H9 (cell line): ENCODE measurements around the gene CFAP410. TPM values are rescaled to one million over a fixed set of nuclear protein-coding genes. Genes with fewer than 3 reads are reported as not detected.

Source experiments
- DNase-seq: peaks from one replicate; pipeline ENCODE4 v3.0.0-alpha.2; 2017
- H2AFZ ChIP-seq: one replicate; pipeline ENCODE4 v1.6.1; 2013; ENCODE audit warnings: mild to moderate bottlenecking, low read length, control low read depth, moderate library complexity
- H2AK5ac ChIP-seq: 2 replicates; pipeline ENCODE4 v1.6.1; 2013; ENCODE audit warnings: low read length, control low read depth, mixed read lengths; ENCODE audit not compliant: insufficient read length
- H2BK120ac ChIP-seq: one replicate; pipeline ENCODE4 v1.6.1; 2013; ENCODE audit warnings: low read depth, mild to moderate bottlenecking, low read length, control low read depth, inconsistent platforms; ENCODE audit not compliant: poor library complexity, severe bottlenecking
- H2BK12ac ChIP-seq: 2 replicates; pipeline ENCODE4 v1.6.1; 2013; ENCODE audit warnings: low read length, control low read depth, mixed read lengths, low read depth; ENCODE audit not compliant: insufficient read length
- H2BK15ac ChIP-seq: 2 replicates; pipeline ENCODE4 v1.6.1; 2013; ENCODE audit warnings: low read depth, low read length, control low read depth
- H2BK20ac ChIP-seq: one replicate; pipeline ENCODE4 v1.6.1; 2013; ENCODE audit warnings: low read depth, mild to moderate bottlenecking, low read length, control low read depth, inconsistent platforms; ENCODE audit not compliant: poor library complexity, severe bottlenecking
- H2BK5ac ChIP-seq: 2 replicates; pipeline ENCODE4 v1.6.1; 2013; ENCODE audit warnings: low read length, control low read depth, mixed read lengths; ENCODE audit not compliant: insufficient read length
- H3K14ac ChIP-seq: 2 replicates; pipeline ENCODE4 v1.6.1; 2013; ENCODE audit warnings: low read length, control low read depth; ENCODE audit not compliant: insufficient read depth
- H3K18ac ChIP-seq: 2 replicates; pipeline ENCODE4 v1.6.1; 2013; ENCODE audit warnings: low read depth, mild to moderate bottlenecking, mixed read lengths, low read length, control low read depth; ENCODE audit not compliant: insufficient read length
- H3K23ac ChIP-seq: 2 replicates; pipeline ENCODE4 v1.6.1; 2013; ENCODE audit warnings: low read length, control low read depth, mixed read lengths, low read depth; ENCODE audit not compliant: insufficient read length
- H3K23me2 ChIP-seq: 2 replicates; pipeline ENCODE4 v1.6.1; 2013; ENCODE audit warnings: low read depth, mild to moderate bottlenecking, mixed read lengths, low read length, control low read depth; ENCODE audit not compliant: insufficient read length, poor library complexity, severe bottlenecking
- H3K27ac ChIP-seq: 2 replicates; pipeline ENCODE4 v1.5.1; 2013; ENCODE audit warnings: low read length, control low read depth, mixed read lengths, low read depth; ENCODE audit not compliant: insufficient read length
- H3K27me3 ChIP-seq: 2 replicates; pipeline ENCODE4 v1.6.1; 2013; ENCODE audit warnings: low read length, control low read depth, inconsistent platforms; ENCODE audit not compliant: insufficient read depth
- H3K4ac ChIP-seq: 2 replicates; pipeline ENCODE4 v1.6.1; 2013; ENCODE audit warnings: low read depth, mild to moderate bottlenecking, control low read depth, inconsistent platforms, low read length, moderate library complexity
- H3K4me1 ChIP-seq: 2 replicates; pipeline ENCODE4 v1.6.1; 2013; ENCODE audit warnings: low read length, control low read depth, inconsistent platforms; ENCODE audit not compliant: insufficient read depth
- H3K4me2 ChIP-seq: 2 replicates; pipeline ENCODE4 v1.6.1; 2013; ENCODE audit warnings: low read length, control low read depth, mixed read lengths; ENCODE audit not compliant: insufficient read length, insufficient read depth
- H3K56ac ChIP-seq: 2 replicates; pipeline ENCODE4 v1.6.1; 2013; ENCODE audit warnings: low read depth, mild to moderate bottlenecking, mixed read lengths, low read length, control low read depth; ENCODE audit not compliant: insufficient read length
- H3K79me1 ChIP-seq: 2 replicates; pipeline ENCODE4 v1.6.1; 2013; ENCODE audit warnings: low read depth, mild to moderate bottlenecking, moderate library complexity, low read length, control low read depth, inconsistent platforms; ENCODE audit not compliant: insufficient read depth, poor library complexity, severe bottlenecking
- H3K79me2 ChIP-seq: 2 replicates; pipeline ENCODE4 v1.6.1; 2013; ENCODE audit warnings: low read length, control low read depth, inconsistent platforms; ENCODE audit not compliant: insufficient read depth
- H3K9ac ChIP-seq: 2 replicates; pipeline ENCODE4 v1.6.1; 2013; ENCODE audit warnings: low read length, control low read depth, mixed read lengths; ENCODE audit not compliant: insufficient read length; ENCODE audit errors: extremely low read depth
- H3K9me3 ChIP-seq: one replicate; pipeline ENCODE4 v1.6.1; 2013; ENCODE audit warnings: low read depth, low read length, inconsistent platforms; ENCODE audit not compliant: control insufficient read depth
- H3T11ph ChIP-seq: one replicate; pipeline ENCODE4 v1.6.1; 2013; ENCODE audit warnings: mild to moderate bottlenecking, low read length, control low read depth, inconsistent platforms
- H4K20me1 ChIP-seq: one replicate; pipeline ENCODE4 v1.6.1; 2013; ENCODE audit not compliant: control insufficient read depth, insufficient read length, insufficient read depth
- H4K5ac ChIP-seq: 2 replicates; pipeline ENCODE4 v1.6.1; 2013; ENCODE audit warnings: low read depth, mild to moderate bottlenecking, mixed read lengths, low read length, control low read depth; ENCODE audit not compliant: insufficient read length
- H4K8ac ChIP-seq: replicated peaks from 2 replicates; pipeline ENCODE4 v1.6.1; 2013; ENCODE audit warnings: low read length, control low read depth, mixed read lengths, low read depth; ENCODE audit not compliant: insufficient read length
- H4K91ac ChIP-seq: 2 replicates; pipeline ENCODE4 v1.6.1; 2013; ENCODE audit warnings: low read depth, mild to moderate bottlenecking, moderate library complexity, mixed read lengths, low read length, control low read depth; ENCODE audit not compliant: insufficient read length
- H3K27ac Mint-ChIP-seq, 3 experiments: 2 replicates in 2 of 3; 3 replicates in 1 of 3; pipeline ENCODE4 v1.8.0; 2020 to 2021; ENCODE audit warnings: mixed read lengths in 3 of 3, mild to moderate bottlenecking in 1 of 3, moderate library complexity in 1 of 3
- H3K27me3 Mint-ChIP-seq: 2 replicates; pipeline ENCODE4 v1.8.0; 2021; ENCODE audit warnings: low read depth, mild to moderate bottlenecking, moderate library complexity, mixed read lengths
- H3K36me3 Mint-ChIP-seq, 3 experiments: 2 replicates in 2 of 3; 3 replicates in 1 of 3; pipeline ENCODE4 v1.8.0; 2020 to 2021; ENCODE audit warnings: low read depth in 3 of 3, mixed read lengths in 3 of 3; ENCODE audit not compliant: insufficient read depth in 1 of 3
- H3K4me1 Mint-ChIP-seq, 2 experiments: 2 replicates each; pipeline ENCODE4 v1.8.0; 2020; ENCODE audit warnings: mixed read lengths in 2 of 2
- H3K4me3 Mint-ChIP-seq, 2 experiments: 2 replicates in 1 of 2; 3 replicates in 1 of 2; pipeline ENCODE4 v1.8.0; 2020 to 2021; ENCODE audit warnings: mild to moderate bottlenecking in 2 of 2, mixed read lengths in 2 of 2, moderate library complexity in 1 of 2
- H3K9me3 Mint-ChIP-seq, 2 experiments: 2 replicates in 1 of 2; 3 replicates in 1 of 2; pipeline ENCODE4 v1.8.0; 2020; ENCODE audit warnings: mild to moderate bottlenecking in 2 of 2, mixed read lengths in 2 of 2, moderate library complexity in 1 of 2
- CTCF ChIP-seq: fragments of 200-600 bp; sonication (generic); conservative IDR thresholded peaks from 3 replicates; pipeline ENCODE4 v1.8.0; 2021; ENCODE audit warnings: antibody characterized with exemption, mild to moderate bottlenecking
- WGBS: extraction: QIAGEN DNeasy Blood & Tissue Kit; methylation state at CpG from one replicate; pipeline ENCODE4 v1.1.7; 2013; ENCODE audit warnings: missing lambda C conversion rate, low lambda C conversion rate, mixed read lengths; ENCODE audit not compliant: insufficient read length; ENCODE audit errors: extremely low coverage; 5-methylcytosine and 5-hydroxymethylcytosine counted together
- total RNA-seq: library from RNA; stranded (reverse); gene quantifications from 2 replicates; pipeline ENCODE4 v1.2.1, GENCODE V29; 2021

CFAP410 gene
- total RNA-seq, 1 experiment from 2014 or later: 17.0 TPM

- H3K9me3 ChIP-seq: no peaks in the 10 kb centered on the region
- Mint-ChIP-seq H3K4me1 (peaks cover 2 to 9% of the 10 kb centered on the region in 2 experiments; a peak in 2 of 4 replicates), H3K4me3 (peak overlapping the region; percentile 34 to 71), H3K27ac (no peak overlapping the region), H3K9me3 (peaks cover 8 to 10% of the 10 kb centered on the region in 2 experiments; a peak in 4 of 5 replicates), H3K27me3 (peaks cover 50% of the 10 kb centered on the region), H3K36me3 (no peaks in the 10 kb centered on the region)
- no peaks in the 10 kb centered on the region for H3K79me1 ChIP-seq
- no peak overlapping the region for H2BK5ac ChIP-seq
- 0 out of 3 replicates have a peak, but pooled peaks have one; percentile 14 for TF ChIP-seq CTCF
- H4K8ac ChIP-seq: no peak overlapping the region
- no peak overlapping the region for H2BK20ac ChIP-seq
- peak; percentile 76 for DNase-seq
- no peak overlapping the region for H3K14ac ChIP-seq
- no peak overlapping the region for H4K5ac ChIP-seq
- H3K23me2 ChIP-seq: peaks cover 3% of the 10 kb centered on the region
- WGBS: no CpG with 5 or more reads among the region's 35 CpGs
- no peaks in the 10 kb centered on the region for H3K79me2 ChIP-seq
- H3K4ac ChIP-seq: no peak overlapping the region
- H3K4me1 ChIP-seq: no peaks in the 10 kb centered on the region
- H4K91ac ChIP-seq: no peak overlapping the region
- H4K20me1 ChIP-seq: no peaks in the 10 kb centered on the region
- no peak overlapping the region for H3K56ac ChIP-seq
- H2AK5ac ChIP-seq: no peak overlapping the region
- no peak overlapping the region for H2BK120ac ChIP-seq
- no peak overlapping the region for H3T11ph ChIP-seq
- peaks cover 4% of the 10 kb centered on the region; the same call in 1 of the 2 replicates for H3K27me3 ChIP-seq
- H2BK12ac ChIP-seq: no peak overlapping the region
- H3K27ac ChIP-seq: no peak overlapping the region
- H3K4me2 ChIP-seq: peak overlapping the region; percentile 58
- no peak overlapping the region for H3K9ac ChIP-seq
- H2BK15ac ChIP-seq: no peak overlapping the region
- H2AFZ ChIP-seq: no peak overlapping the region
- no peak overlapping the region for H3K23ac ChIP-seq
- H3K18ac ChIP-seq: no peak overlapping the region
Measured at GRCh38 chr21:44368711-44369446, 29.7 kb upstream of the CFAP410 start.
